Stimulated activated CD4-positive, alpha-beta T cell treated with anti-CD3 and anti-CD28 coated beads, Interleukin-2, amount 100 ng/mL, for 4 hours (primary cell): ENCODE results near the gene PIP4K2A.
"Not testable (repeated sequence)": the region's sequence is repeated elsewhere in the genome, so short reads cannot be mapped to it uniquely, and the experiment has no call there.

Experiments
- DNase-seq: peaks from one replicate; pipeline ENCODE4 v3.0.0-alpha.2; 2020; ENCODE audit warnings: low read depth

Gene PIP4K2A

GRCh38 chr10:22693860-22694259 is 20.5 kb downstream of the PIP4K2A start:
- DNase-seq: no peak

- no peak for DNase-seq
These were observed 21.0 kb downstream of the PIP4K2A start for GRCh38 chr10:22693371-22693784.

- DNase-seq: not testable (repeated sequence)
These were observed 22.3 kb downstream of the PIP4K2A start for GRCh38 chr10:22692119-22692518.

DNA sequence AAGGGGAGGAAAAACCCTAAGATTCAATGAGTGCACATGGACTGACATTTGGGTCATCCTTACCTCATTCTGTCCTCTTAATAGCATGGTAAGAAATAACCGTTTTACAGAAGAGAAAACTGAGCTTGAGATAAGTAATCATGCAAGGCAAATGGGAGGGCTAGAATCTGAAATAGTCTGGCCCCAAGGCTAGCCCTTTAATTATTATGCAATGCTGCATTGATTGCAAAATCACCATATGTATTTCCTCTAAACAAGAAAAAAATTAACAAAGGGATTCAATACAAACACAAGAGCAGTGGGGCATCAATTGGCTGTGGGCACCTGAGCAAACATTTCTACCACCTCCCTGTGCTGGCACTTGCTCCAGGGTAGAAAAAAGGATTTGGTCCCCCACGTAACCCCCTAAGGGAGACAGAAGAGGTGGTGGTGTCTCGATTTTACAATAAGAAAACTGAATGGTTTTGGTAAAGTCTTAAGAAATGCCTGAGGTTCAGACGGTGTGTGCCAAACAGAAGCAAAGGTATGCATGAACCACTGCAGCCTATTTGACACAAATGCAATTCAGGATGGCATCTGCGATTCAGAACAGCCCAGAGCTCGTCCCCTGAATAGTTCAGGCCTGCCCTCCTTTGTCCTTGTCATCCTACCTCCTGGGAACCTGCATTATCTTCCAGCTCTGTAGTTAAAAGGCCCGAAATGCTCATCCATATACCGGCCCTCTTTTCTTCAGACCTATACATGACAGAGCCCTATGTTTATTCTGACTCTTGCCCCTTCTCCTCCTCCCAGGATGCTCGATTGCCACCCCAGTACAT is 23.6 kb downstream of the PIP4K2A start:
- no peak for DNase-seq

DNA sequence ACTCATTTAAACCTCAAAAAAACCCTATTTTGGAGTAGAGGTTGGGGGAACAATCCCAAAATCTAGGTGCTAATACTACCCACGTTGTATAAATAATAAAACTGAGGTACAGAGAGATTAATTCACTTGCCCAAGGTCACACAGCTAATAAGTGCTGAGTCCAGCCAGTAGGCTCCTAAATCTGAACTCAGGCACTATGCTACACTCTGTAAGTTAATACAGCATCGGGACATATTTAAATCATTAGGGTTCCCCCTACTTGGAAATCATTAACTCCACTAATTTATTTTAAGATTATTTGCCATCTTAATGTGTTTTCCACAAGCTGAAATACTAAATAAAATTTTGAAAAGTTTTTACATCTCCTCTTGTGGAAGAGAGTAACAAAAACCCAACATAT is 24.2 kb downstream of the PIP4K2A start:
- no peak for DNase-seq

GRCh38 chr10:22686347-22686746 is 28.0 kb downstream of the PIP4K2A start:
- DNase-seq: no peak

GRCh38 chr10:22685926-22686325 is 28.5 kb downstream of the PIP4K2A start:
- no peak for DNase-seq

GRCh38 chr10:22684699-22685098 is 29.7 kb downstream of the PIP4K2A start:
- DNase-seq: no peak

GRCh38 chr10:22683140-22683389 is 31.3 kb downstream of the PIP4K2A start:
- no peak for DNase-seq

- peak; percentile 28 for DNase-seq
These were observed 31.9 kb downstream of the PIP4K2A start for GRCh38 chr10:22682237-22683139.

DNA sequence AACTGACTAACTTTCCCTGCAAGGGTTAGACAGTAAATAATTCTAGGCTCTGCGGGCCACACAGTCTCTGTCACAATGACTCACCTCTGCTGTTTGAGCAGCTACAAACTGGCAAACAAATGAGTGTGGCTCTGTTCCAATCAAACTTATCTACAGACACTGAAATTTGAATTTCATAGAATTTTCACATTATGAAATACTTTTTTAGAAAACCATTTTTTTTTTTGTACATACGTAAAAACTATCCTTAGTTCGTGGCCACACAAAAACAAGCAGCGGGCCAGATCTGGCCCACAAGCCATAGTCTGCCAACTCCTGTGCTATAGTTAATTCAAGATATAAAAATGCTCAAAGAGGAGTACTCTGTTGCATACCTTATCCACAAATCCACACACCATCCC is 32.6 kb downstream of the PIP4K2A start:
- peak; percentile 52 for DNase-seq

- DNase-seq: no peak
These were observed 33.1 kb downstream of the PIP4K2A start for GRCh38 chr10:22681301-22681700.

DNA sequence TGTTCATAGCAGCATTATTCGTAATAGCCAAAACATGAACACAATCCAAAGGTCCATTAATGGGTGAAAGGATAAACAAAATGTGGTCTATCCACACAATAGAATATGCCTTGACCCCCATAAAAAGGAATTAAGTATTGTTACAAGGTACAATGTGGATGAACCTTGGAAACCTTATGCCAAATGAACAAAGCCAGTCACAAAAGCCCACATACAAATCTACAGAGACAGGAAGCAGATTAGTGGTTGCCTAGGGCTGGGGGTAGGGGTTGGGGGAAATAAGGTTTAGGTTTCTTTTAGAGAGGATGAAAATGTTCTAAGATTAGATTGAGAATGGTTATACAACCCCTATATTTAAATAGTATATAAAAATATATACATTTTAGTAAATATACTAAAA is 34.8 kb downstream of the PIP4K2A start:
- DNase-seq: no peak

- DNase-seq: no peak
These were observed 37.0 kb downstream of the PIP4K2A start for GRCh38 chr10:22677333-22677732.

DNA sequence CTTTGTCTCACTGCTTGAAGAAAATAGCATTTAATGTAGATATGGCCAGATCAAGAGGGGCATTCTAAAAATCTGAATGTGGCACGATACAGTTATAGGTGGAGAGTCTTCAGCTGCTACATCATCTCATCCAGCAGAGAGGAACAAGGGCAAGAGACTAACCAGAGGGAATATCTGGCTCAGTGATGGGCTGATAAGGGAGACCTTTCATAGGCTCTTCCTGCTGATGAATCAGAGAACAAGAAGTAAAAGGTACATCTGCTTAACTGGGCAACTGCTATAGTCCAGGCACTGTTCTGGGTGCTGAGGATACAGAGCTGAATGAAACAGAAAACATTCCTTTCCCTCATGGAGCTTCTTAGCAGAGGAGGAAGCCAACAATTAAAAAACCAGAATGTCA is 37.9 kb downstream of the PIP4K2A start:
- no peak for DNase-seq

DNA sequence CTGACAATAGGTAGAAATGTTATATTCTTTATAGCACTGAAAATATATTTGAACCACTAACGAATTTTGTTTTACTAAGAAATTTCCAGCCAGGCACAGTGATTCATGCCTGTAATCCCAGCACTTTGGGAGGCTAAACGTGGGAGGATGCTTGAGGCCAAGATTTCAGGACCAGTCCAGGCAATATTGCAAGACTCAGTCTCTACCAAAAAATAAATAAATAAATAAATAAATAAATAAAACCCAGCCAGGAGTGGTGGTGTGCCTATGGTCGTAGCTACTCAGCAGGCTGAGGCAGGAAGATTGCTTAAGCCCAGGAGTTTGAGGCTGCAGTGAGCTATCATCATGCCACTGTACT is 39.8 kb downstream of the PIP4K2A start:
- DNase-seq: no peak

- DNase-seq: no peak
These were observed 40.4 kb downstream of the PIP4K2A start for GRCh38 chr10:22673785-22674572.

DNA sequence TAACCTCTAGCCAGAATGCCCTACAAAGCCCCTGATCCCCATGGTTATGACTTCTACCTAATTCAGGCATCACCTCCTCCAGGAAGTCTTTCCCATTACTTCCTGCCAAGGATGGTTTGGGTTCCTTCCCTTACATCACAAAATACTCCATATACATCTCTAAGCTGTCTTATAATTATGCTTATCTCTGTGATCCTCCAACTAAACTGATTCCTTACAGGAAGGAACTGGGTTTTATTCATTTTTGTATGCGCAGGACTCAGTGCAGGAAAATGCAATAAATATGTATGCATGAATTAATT is 41.3 kb downstream of the PIP4K2A start:
- DNase-seq: no peak

DNA sequence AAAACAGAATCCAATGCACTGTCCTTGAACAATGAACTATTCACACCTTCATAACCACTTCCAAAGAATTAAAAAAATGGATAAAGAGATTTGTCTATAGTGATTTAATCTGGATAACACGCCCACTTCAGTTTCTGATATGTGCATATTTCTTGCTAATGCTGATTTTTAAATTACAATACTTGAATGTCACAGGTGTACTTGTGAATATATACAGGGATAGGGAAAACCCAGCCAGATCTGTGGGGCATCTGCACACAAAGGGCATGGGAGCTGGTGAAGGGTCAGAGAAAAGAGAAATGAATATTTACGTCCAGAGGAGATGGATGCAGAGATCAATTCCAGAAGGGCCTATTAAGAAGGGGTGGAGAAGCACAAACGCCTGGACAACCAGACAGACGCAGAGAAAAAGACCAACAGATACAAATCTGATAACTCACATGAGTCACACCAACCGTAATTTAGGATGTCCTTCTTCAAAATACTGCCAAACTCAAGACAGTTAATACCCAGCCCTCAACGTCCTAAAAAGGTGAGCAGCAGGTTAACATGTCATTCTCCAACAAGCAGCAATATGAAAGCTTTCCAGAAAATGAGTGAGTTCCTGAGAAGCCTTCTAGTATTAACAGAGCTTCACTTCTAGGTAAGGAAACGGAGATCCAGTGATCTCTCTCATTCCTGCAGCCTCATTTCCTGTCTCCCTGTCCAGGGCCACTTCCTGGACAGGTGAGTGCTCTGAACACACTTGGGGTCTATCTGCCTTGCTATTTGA is 41.9 kb downstream of the PIP4K2A start:
- DNase-seq: no peak

DNA sequence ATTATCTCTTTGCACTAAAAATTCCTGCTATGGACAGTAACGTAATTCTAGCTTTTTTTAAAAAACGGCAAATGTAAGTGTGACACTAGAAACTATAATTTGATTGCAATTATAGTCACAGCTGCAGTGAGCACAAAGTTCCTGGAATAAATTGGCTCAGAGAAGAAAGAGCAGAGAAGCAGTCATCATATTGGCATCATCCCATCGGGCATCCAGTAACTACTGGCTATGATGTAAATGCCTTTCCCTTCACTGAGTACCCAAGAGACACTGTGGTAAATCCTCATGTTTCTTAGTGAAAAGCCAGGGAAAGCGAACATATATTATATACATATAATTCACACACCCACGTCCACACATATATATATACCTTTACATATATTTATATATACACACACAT is 43.6 kb downstream of the PIP4K2A start:
- DNase-seq: no peak

- no peak for DNase-seq
These were observed 45.1 kb downstream of the PIP4K2A start for GRCh38 chr10:22669163-22669711.

DNA sequence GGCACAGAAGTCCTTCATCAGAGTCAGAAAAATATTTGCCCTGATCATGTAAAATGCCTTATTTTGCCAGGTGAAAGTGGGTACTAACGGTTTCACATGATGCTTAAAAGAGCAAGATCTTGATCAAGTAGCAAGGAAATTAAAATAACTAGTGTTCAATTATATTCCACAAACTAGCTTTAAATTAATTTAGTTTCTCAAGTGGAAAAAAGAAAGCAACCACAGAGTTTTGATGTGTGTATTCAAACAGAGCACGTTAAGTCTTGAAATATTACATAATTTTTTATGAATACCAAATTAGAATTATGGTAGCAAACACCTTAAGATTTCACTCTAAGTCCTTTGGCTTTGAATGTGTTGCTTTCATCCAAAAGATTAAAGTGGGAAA is 47.3 kb downstream of the PIP4K2A start:
- no peak for DNase-seq
